WTC11 (cell line): Measurements from ENCODE around the gene FBXL14.

Source experiments
- ETV6 ChIP-seq: sonication (generic); formaldehyde crosslinking; IDR thresholded peaks from 2 replicates; pipeline ENCODE4 v1.8.1; 2022; ENCODE audit warnings: mild to moderate bottlenecking, missing genetic modification reagents
- KAT7 ChIP-seq: sonication (generic); formaldehyde crosslinking; IDR thresholded peaks from 2 replicates; pipeline ENCODE4 v1.8.1; 2023; ENCODE audit warnings: missing genetic modification reagents, mild to moderate bottlenecking, borderline replicate concordance
- ZNF423 ChIP-seq: fragments of 250-450 bp; sonication (Bioruptor Pico); IDR thresholded peaks from 2 replicates; pipeline ENCODE4 v2.1.2; 2022; ENCODE audit warnings: mild to moderate bottlenecking, moderate library complexity

DNA sequence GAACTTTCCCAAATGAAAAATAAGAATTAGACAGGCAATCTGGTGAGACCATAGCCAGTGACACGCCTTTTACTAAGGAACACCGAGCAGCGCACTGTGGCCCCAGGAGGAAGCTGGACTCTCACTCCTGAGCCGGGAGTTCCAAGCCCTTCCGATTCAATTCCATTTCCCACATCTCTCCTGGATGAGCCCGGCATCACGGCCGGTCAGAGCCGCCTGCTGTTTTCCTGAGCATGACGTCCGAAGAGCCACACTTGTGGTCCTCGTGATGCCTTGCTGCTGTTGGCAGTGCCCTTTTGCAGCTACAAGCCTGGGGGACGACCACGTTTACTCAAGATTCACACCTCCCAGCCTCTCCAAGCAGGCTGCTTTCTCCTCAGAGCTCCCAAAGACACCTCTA, 40.8 kb downstream of the FBXL14 start:
- TF ChIP-seq ETV6 (CRISPR knock-in tag) = no peak
- no peak for TF ChIP-seq ZNF423 (CRISPR knock-in tag)
- TF ChIP-seq KAT7 (CRISPR knock-in tag) = no peak
